GM23248 (cell line): ENCODE results near the gene WDR93. TPM values are rescaled to one million over a fixed set of nuclear protein-coding genes. Genes with fewer than 3 reads are reported as not detected.

Experiments
- DNase-seq: peaks from one replicate; pipeline ENCODE4 v3.0.0-alpha.2; 2015
- H2AFZ ChIP-seq: fragments of 200-600 bp; sonication (generic); 2 replicates; pipeline ENCODE4 v1.6.1; 2016; ENCODE audit warnings: antibody characterized with exemption
- H3F3A ChIP-seq: fragments of 200-600 bp; sonication (generic); 2 replicates; pipeline ENCODE4 v1.6.1; 2016; ENCODE audit warnings: mild to moderate bottlenecking, antibody characterized with exemption, mixed run types; ENCODE audit not compliant: insufficient read depth
- H3K27ac ChIP-seq: fragments of 200-600 bp; sonication (generic); 2 replicates; pipeline ENCODE4 v1.5.1; 2016; ENCODE audit warnings: mild to moderate bottlenecking
- H3K27me3 ChIP-seq: fragments of 200-600 bp; sonication (generic); replicated peaks from 2 replicates; pipeline ENCODE4 v1.6.1; 2016; ENCODE audit warnings: mild to moderate bottlenecking; ENCODE audit not compliant: insufficient read depth
- H3K36me3 ChIP-seq: fragments of 200-600 bp; sonication (generic); 2 replicates; pipeline ENCODE4 v1.6.1; 2016; ENCODE audit warnings: low read depth, mild to moderate bottlenecking
- H3K4me1 ChIP-seq: fragments of 200-600 bp; sonication (generic); 2 replicates; pipeline ENCODE4 v1.6.1; 2016; ENCODE audit warnings: mild to moderate bottlenecking; ENCODE audit not compliant: insufficient read depth
- H3K4me2 ChIP-seq: fragments of 200-600 bp; sonication (generic); one replicate; pipeline ENCODE4 v1.6.1; 2016; ENCODE audit warnings: mild to moderate bottlenecking; ENCODE audit not compliant: unreplicated experiment
- H3K4me3 ChIP-seq: fragments of 200-600 bp; sonication (generic); 2 replicates; pipeline ENCODE4 v1.5.1; 2016; ENCODE audit warnings: mild to moderate bottlenecking
- H3K79me2 ChIP-seq: fragments of 200-600 bp; sonication (generic); 2 replicates; pipeline ENCODE4 v1.6.1; 2016; ENCODE audit warnings: mild to moderate bottlenecking; ENCODE audit not compliant: insufficient read depth
- H3K9ac ChIP-seq: fragments of 200-600 bp; sonication (generic); 2 replicates; pipeline ENCODE4 v1.6.1; 2016; ENCODE audit warnings: mild to moderate bottlenecking
- H3K9me2 ChIP-seq: fragments of 200-600 bp; sonication (generic); 2 replicates; pipeline ENCODE4 v1.6.1; 2016; ENCODE audit warnings: mixed run types, mild to moderate bottlenecking, moderate library complexity; ENCODE audit not compliant: insufficient read depth
- H3K9me3 ChIP-seq: fragments of 200-600 bp; sonication (generic); one replicate; pipeline ENCODE4 v1.6.1; 2017; ENCODE audit warnings: low read depth
- H4K20me1 ChIP-seq: fragments of 200-600 bp; sonication (generic); 2 replicates; pipeline ENCODE4 v1.6.0; 2016; ENCODE audit not compliant: insufficient read depth
- EZH2 ChIP-seq: fragments of 200-600 bp; sonication (generic); IDR thresholded peaks from 2 replicates; pipeline ENCODE4 v1.6.1; 2018; ENCODE audit warnings: antibody characterized with exemption, mild to moderate bottlenecking; ENCODE audit not compliant: insufficient read depth, poor library complexity, severe bottlenecking
- EZH2phosphoT487 ChIP-seq: fragments of 200-600 bp; sonication (generic); IDR thresholded peaks from 2 replicates; pipeline ENCODE4 v1.6.1; 2018; ENCODE audit warnings: antibody characterized with exemption, moderate library complexity, mild to moderate bottlenecking, low read depth; ENCODE audit not compliant: insufficient read depth
- WGBS, 2 experiments: methylation state at CpG; one replicate each; pipeline ENCODE4 v1.1.6; 2015 to 2017; ENCODE audit warnings: low lambda C conversion rate in 2 of 2, low coverage in 1 of 2; ENCODE audit errors: missing lambda C conversion rate in 2 of 2; 5-methylcytosine and 5-hydroxymethylcytosine counted together
- in situ Hi-C: fragments of 300-500 bp; cut with MboI; formaldehyde crosslinking; loops from 2 replicates; pipeline ENCODE4 v1.15.0; 2020
- polyA plus RNA-seq: library from polyadenylated mRNA; unstranded; fragments of >200 nt; fragmentation: Nextera tagmentation; extraction: Ambion mirVana; gene quantifications from 2 replicates; pipeline ENCODE4 v1.2.1, GENCODE V29; 2016
- total RNA-seq: library from RNA; depleted of rRNA; stranded (reverse); fragments of >200 nt; shearing (Covaris generic); gene quantifications from 2 replicates; pipeline ENCODE4 v1.2.3, GENCODE V29; 2014

WDR93 gene
- total and polyA plus RNA-seq, 2 experiments from 2014 or later = 0.10 TPM; not detected in 1

DNA sequence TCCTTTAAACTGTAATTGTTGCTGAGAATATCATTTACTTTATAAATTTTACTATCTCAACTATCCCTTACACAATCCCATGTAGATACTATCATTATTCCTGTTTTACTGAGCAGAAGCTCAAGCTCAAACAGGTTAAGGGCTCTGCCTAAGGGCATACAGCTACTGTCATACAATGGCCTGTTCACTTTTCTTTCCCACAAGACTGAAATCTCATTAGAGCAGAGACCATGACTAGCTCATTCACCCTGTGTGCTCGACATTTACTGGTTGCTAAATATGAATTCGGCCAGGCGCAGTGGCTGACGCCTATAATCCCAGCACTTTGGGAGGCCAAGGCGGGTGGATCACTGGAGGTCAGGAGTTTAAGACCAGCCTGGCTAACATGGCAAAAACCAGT lies 83.9 kb downstream of the WDR93 start:
- Histone ChIP-seq H3K4me2 (no peak overlapping the region), H3K9me2 (no peaks in the 10 kb centered on the region), H3K9ac (no peak overlapping the region), H3K79me2 (no peaks in the 10 kb centered on the region), H3K36me3 (no peaks in the 10 kb centered on the region), H3K27ac (no peak overlapping the region), H3F3A (peaks cover 10% of the 10 kb centered on the region; the same call in 1 of the 2 replicates), H3K9me3 (no peaks in the 10 kb centered on the region), H3K4me1 (peaks cover 22% of the 10 kb centered on the region), H4K20me1 (no peaks in the 10 kb centered on the region), H2AFZ (no peak overlapping the region), H3K27me3 (no peaks in the 10 kb centered on the region), H3K4me3 (no peak overlapping the region)
- DNase-seq = no peak
- TF ChIP-seq EZH2 (no peak), EZH2phosphoT487 (no peak)
- 90 to 98% methylated on average over 5 of the region's 5 CpGs for WGBS, 2 experiments
- in situ Hi-C loops = loop anchor here (25.0 kb wide), 1 partner anchor 288 kb away; no protein-coding TSS in a partner anchor

DNA sequence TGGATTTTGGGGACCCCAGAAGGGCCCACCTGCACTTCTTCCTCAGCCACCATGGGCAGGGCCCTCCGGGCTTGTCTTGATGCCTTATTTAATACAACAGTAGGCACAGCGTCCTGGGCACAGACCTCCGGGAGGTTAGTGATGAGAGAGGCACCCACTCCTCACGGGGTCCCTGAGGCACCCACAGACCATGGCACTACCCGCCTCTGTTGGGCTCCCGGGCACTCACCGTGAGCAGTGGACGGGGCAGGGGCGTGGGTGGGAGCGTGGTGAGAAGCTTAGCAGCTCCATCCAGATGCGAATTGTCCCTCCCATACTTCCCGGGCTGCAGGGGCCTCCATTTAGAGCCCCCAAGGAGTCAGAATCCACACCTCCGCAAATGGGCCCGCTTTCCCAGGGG lies 85.2 kb downstream of the WDR93 start:
- H3K4me3 ChIP-seq = peak overlapping the region; percentile 60

DNA sequence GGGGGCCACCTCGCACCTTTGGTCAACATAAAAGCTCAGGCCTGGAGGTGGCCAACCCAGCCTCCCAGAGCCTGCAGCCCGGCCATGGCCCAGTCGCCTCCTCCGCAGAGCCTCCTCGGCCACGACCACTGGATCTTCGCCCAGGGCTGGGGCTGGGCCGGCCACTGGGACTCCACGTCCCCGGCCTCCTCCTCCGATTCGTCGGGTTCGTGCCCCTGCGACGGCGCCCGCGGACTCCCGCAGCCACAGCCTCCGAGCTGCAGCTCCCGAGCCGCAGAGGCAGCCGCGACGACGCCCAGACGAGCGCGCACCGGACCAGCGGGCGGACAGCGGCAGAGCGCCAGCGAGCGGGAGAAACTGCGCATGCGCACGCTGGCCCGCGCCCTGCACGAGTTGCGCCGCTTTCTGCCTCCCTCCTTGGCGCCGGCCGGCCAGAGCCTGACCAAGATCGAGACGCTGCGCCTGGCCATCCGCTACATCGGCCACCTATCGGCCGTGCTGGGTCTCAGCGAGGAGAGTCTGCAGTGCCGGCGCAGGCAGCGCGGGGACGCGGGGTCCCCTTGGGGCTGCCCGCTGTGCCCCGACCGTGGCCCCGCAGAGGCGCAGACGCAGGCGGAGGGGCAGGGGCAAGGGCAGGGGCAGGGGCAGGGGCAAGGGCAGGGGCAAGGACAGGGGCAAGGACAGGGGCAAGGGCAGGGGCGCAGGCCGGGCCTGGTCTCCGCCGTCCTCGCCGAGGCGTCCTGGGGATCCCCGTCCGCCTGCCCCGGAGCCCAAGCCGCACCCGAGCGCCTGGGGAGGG lies 85.9 kb downstream of the WDR93 start, which contains the start of gene MESP2:
Gene MESP2, plus strand, starts transcription at position 59 of the 799 bp plus-strand sequence. Its CDS starts 26 bp downstream, at position 85.
- in situ Hi-C loops = no loop called here
- Histone ChIP-seq H3K27ac (no peak within 1 kb of the TSS), H3K9ac (peak within 1 kb of the TSS; percentile 55), H3K4me2 (peak within 1 kb of the TSS; percentile 65), H3K27me3 (no peaks in the 10 kb centered on the region), H3K4me3 (peak within 1 kb of the TSS; percentile 60), H3K9me3 (no peaks in the 10 kb centered on the region), H3K4me1 (peaks cover 8% of the 10 kb centered on the region), H3F3A (0 out of 2 replicates have a peak, but pooled peaks cover 3% of the 10 kb centered on the region), H2AFZ (peak within 1 kb of the TSS; percentile 79), H3K36me3 (no peaks in the 10 kb centered on the region), H4K20me1 (no peaks in the 10 kb centered on the region), H3K9me2 (no peaks in the 10 kb centered on the region), H3K79me2 (no peaks in the 10 kb centered on the region)
- WGBS, 2 experiments = 2 to 13% methylated on average over 53 to 61 of the region's 82 CpGs
- TF ChIP-seq EZH2 = no peak
- no peak for TF ChIP-seq EZH2phosphoT487
- DNase-seq = peak; percentile 90

More for the DNA sequence above, 85.2 kb downstream of the WDR93 start:
- Histone ChIP-seq H3K4me1 (peaks cover 10% of the 10 kb centered on the region), H3K27me3 (no peaks in the 10 kb centered on the region), H3K79me2 (no peaks in the 10 kb centered on the region), H3K27ac (no peak overlapping the region), H2AFZ (peak overlapping the region; percentile 79), H3K36me3 (no peaks in the 10 kb centered on the region), H3K4me2 (peak overlapping the region; percentile 65), H3F3A (peaks cover 3% of the 10 kb centered on the region; the same call in 1 of the 2 replicates), H4K20me1 (no peaks in the 10 kb centered on the region), H3K9me2 (no peaks in the 10 kb centered on the region), H3K9ac (peak overlapping the region; percentile 55), H3K9me3 (no peaks in the 10 kb centered on the region)
- TF ChIP-seq EZH2 = no peak
- TF ChIP-seq EZH2phosphoT487 = no peak
- no peak for DNase-seq
- in situ Hi-C loops = no loop called here
- WGBS, 2 experiments = 70 to 76% methylated on average over 11 to 14 of the region's 14 CpGs

DNA sequence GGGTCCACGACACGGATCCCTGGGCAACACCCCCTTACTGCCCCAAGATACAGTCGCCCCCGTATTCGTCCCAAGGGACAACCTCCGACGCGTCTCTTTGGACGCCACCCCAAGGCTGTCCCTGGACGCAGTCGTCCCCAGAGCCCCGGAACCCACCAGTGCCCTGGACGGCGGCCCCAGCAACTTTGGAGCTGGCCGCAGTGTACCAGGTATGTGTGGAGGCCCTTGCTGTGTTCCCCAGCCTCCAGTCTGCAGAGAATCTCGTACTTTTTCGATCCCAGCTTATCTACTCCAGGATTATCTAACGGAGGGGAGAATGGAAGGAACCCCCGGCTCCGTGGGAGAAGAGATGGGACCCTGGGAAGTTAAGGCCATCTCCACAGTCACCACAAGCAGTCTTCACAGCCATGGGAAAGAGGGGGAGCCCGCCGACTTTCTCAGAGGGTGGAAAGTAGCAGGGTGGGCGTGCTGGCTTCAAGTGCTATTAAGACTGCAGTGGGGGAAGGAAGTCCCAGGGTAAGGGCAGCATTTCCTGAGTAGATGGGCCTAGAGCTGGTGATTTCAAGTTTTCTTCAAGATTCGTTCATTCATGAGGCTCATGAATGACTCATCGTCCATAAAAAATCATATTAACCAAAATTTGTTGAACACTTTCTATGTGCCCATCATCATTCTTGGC lies 86.6 kb downstream of the WDR93 start:
- Histone ChIP-seq H4K20me1 (no peaks in the 10 kb centered on the region), H3F3A (peaks cover 9% of the 10 kb centered on the region; the same call in 1 of the 2 replicates), H3K4me3 (no peak overlapping the region), H3K27me3 (no peaks in the 10 kb centered on the region), H3K4me2 (no peak overlapping the region), H3K4me1 (peaks cover 15% of the 10 kb centered on the region), H3K36me3 (no peaks in the 10 kb centered on the region), H3K9me3 (no peaks in the 10 kb centered on the region), H3K27ac (no peak overlapping the region), H3K79me2 (no peaks in the 10 kb centered on the region), H3K9me2 (no peaks in the 10 kb centered on the region), H2AFZ (peak overlapping the region; percentile 79; the same call in 1 of the 2 replicates), H3K9ac (no peak overlapping the region)
- in situ Hi-C loops = no loop called here
- 80 to 85% methylated on average over 24 to 25 of the region's 25 CpGs for WGBS, 2 experiments
- no peak for DNase-seq
- TF ChIP-seq EZH2 = no peak
- TF ChIP-seq EZH2phosphoT487 = no peak
